ENCODE data around the gene DHX9. TPM values are rescaled to one million over a fixed set of nuclear protein-coding genes. Genes with fewer than 3 reads are reported as not detected.

DHX9 gene
- total RNA-seq, 4 donors from 2014 or later, result 47.7 to 102 (median 84.9) TPM

DNA sequence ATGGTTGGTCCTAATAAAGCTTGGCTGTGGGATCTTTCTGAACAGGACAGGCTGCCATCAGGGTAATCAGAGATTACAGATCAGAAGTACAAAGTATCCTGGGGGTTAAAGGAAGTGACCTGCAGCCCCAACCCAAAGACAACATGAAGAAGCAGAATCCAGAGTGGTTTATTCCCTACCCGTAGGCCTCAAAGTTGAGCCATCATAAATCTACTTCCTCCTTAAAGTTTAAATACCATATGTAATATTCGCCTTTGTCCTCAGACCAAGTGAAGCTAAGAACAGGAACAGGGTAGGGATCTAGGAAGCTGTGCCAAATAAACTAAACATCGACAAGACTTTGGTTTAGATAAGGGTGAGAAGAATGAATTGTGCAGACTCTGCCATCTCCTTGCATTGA, 15.9 kb upstream of the DHX9 start:
- TF ChIP-seq CTCF (IDR thresholded peaks at IDR 0.05; ENCODE audit: low read depth), result no peak

DNA sequence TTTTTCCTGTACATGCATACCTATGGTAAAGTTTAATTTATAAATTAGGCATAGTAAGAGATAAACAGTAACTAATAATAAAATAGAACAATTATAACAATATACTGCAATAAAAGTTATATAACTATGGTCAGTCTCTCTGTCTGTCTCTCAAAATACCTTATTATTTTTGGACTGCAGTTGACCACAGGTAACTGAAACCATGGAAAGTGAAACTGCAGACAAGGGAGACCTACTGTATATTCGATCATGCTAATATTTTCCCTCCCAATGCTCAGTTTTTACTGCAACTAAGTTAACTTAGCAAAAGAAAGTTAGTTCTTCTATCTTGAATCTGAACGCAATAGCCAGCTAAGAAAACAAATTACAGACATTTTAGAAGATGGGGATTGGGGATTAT, 12.3 kb upstream of the DHX9 start:
- no peak for TF ChIP-seq CTCF (IDR thresholded peaks at IDR 0.05; ENCODE audit: low read depth)

GRCh38 chr1:182829285-182829932, 9.7 kb upstream of the DHX9 start:
- TF ChIP-seq CTCF (IDR thresholded peaks at IDR 0.05; ENCODE audit: low read depth), result no peak

- no peak for TF ChIP-seq CTCF (IDR thresholded peaks at IDR 0.05; ENCODE audit: low read depth)
Observed at GRCh38 chr1:182833271-182833670, 5.9 kb upstream of the DHX9 start.

DNA sequence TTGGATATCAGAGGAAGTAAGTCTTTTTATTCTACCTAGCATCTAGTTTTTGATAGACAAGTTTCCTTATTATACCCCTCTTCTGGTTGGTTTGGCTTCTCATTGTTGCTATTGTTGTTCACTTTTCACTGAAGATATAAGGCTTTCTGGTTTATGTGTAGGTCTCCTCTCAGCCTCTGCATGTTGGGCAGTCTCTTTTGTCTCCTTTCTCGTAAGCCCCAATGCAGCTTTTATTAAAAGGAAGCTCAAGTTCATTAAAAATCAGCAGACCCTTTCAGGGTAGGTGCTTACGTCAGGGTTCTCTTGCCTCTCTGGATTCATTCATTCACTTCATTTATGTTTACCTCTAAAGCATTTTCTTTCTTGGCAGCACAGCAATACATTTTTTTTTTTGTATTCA, 4.8 kb upstream of the DHX9 start:
- TF ChIP-seq CTCF (IDR thresholded peaks at IDR 0.05; ENCODE audit: low read depth), result no peak

GRCh38 chr1:182835806-182836205, 3.3 kb upstream of the DHX9 start:
- TF ChIP-seq CTCF (IDR thresholded peaks at IDR 0.05; ENCODE audit: low read depth), result no peak

DNA sequence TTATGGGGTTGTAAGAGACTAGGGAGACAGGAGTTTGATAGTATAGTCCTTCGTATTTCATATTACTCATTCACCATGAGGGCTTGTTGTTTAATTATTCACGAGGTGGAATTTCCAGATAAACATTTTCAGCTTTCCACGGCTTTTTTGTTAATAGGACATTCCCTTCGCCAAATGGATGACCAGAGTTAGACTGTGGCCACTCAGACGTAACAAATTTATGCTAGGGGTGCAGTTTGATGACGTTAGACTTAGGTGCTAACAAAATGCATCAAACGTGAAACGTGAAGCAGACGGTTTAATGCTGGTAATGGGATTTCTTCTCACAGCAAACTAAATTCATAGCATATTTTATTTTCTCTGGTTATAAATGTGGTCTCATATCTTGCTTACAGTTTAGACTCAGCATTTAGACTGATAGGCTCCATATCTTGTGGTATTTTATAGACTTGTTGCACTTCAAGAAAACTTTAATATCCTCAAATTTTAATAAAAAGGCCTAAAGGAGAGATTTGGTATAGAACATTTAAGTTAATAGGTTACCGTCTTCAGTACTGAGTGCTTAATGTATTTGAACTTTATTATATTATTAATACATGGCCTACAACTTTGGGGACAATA, 2.3 kb downstream of the DHX9 start:
- no peak for TF ChIP-seq CTCF (IDR thresholded peaks at IDR 0.05; ENCODE audit: low read depth)

Measured in subcutaneous adipose tissue (tissue), 4 donors.